GM12801 (cell line): ENCODE data around the gene PXMP2.

Experiments
- CTCF ChIP-seq: IDR thresholded peaks from one replicate; pipeline ENCODE4 v1.5.1; 2011; ENCODE audit warnings: control low read depth; ENCODE audit not compliant: insufficient read length; ENCODE audit errors: extremely low read depth

PXMP2 gene

GRCh38 chr12:132739600-132740312 is 52.4 kb downstream of the PXMP2 start:
- TF ChIP-seq CTCF, result no peak

GRCh38 chr12:132740313-132740646 is 52.9 kb downstream of the PXMP2 start:
- TF ChIP-seq CTCF, result no peak

GRCh38 chr12:132740652-132741051 is 53.3 kb downstream of the PXMP2 start:
- TF ChIP-seq CTCF, result no peak

GRCh38 chr12:132741620-132742019 is 54.2 kb downstream of the PXMP2 start:
- TF ChIP-seq CTCF, result no peak

- no peak for TF ChIP-seq CTCF
Measured at GRCh38 chr12:132743831-132744230, 56.4 kb downstream of the PXMP2 start.

GRCh38 chr12:132746613-132747012 is 59.2 kb downstream of the PXMP2 start:
- no peak for TF ChIP-seq CTCF

- TF ChIP-seq CTCF, result no peak
Measured at GRCh38 chr12:132747395-132747794, 60.0 kb downstream of the PXMP2 start.

- no peak for TF ChIP-seq CTCF
Measured at GRCh38 chr12:132747896-132748295, 60.5 kb downstream of the PXMP2 start.
